Stomach (tissue), 9 donors: ENCODE results near the gene FNBP1. TPM values are rescaled to one million over a fixed set of nuclear protein-coding genes. Genes with fewer than 3 reads are reported as not detected.

Experiments
- DNase-seq, 2 donors: peaks; one replicate each; pipeline versions ENCODE4 v3.0.0 to v3.0.0-alpha.2; 2013 to 2019
- H3K27ac ChIP-seq, 5 donors: fragments of 200-600 bp in 4 of 5; sonication (generic) in 4 of 5; one replicate each; pipeline ENCODE4 v1.5.1; 2013 to 2019; ENCODE audit warnings: mild to moderate bottlenecking in 1 of 5, moderate library complexity in 1 of 5
- H3K27me3 ChIP-seq, 3 donors: fragments of 200-600 bp; sonication (generic); one replicate each; pipeline ENCODE4 v1.5.1; 2017 to 2019; ENCODE audit warnings: mixed run types in 1 of 3
- H3K36me3 ChIP-seq, 4 donors: fragments of 200-600 bp; sonication (generic); 1 replicate in 3 of 4; 2 replicates in 1 of 4; pipeline ENCODE4 v1.5.1; 2016 to 2019
- H3K4me1 ChIP-seq, 4 donors: fragments of 200-600 bp; sonication (generic); one replicate each; pipeline ENCODE4 v1.5.1; 2016 to 2019
- H3K4me3 ChIP-seq, 4 donors: fragments of 200-600 bp; sonication (generic) in 3 of 4; one replicate each; pipeline ENCODE4 v1.5.1; 2016 to 2019; ENCODE audit warnings: mild to moderate bottlenecking in 1 of 4
- H3K9me3 ChIP-seq, 4 donors: fragments of 200-600 bp; sonication (generic); one replicate each; pipeline ENCODE4 v1.5.1; 2016 to 2019
- EP300 ChIP-seq: sonication (generic); formaldehyde crosslinking; IDR thresholded peaks from one replicate; pipeline ENCODE4 v1.6.1; 2017; ENCODE audit warnings: antibody characterized with exemption
- POLR2A ChIP-seq, 4 donors: fragments of 450-650 bp; IDR thresholded peaks; one replicate each; pipeline ENCODE4 v1.6.1; 2016; ENCODE audit warnings: antibody characterized with exemption in 4 of 4, control low read depth in 2 of 4, mild to moderate bottlenecking in 1 of 4, moderate library complexity in 1 of 4
- POLR2AphosphoS5 ChIP-seq, 3 donors: sonication (generic); formaldehyde crosslinking; IDR thresholded peaks; one replicate each; pipeline ENCODE4 v1.6.1; 2016; ENCODE audit warnings: antibody characterized with exemption in 3 of 3
- WGBS, 5 donors: extraction: QIAGEN DNeasy Blood & Tissue Kit in 3 of 5; methylation state at CpG; one replicate each; pipeline versions ENCODE4 v1.1.5 to v1.1.7; 2013 to 2018; 5-methylcytosine and 5-hydroxymethylcytosine counted together
- intact Hi-C: fragments of 100-400 bp; cut with DNase I; formaldehyde crosslinking; loops from one replicate; pipeline ENCODE4 v1.15.1; 2023; ENCODE audit warnings: low total_unique reads
- polyA plus RNA-seq, 3 donors: library from polyadenylated mRNA; stranded (reverse); fragments of 200-250 nt; gene quantifications; one replicate each; pipeline ENCODE4 v1.2.3, GENCODE V29; 2013
- total RNA-seq, 5 donors: library from RNA; depleted of rRNA; stranded (reverse); fragments of >200 nt; gene quantifications; one replicate each; pipeline versions ENCODE4 v1.1.0 to v1.2.3, GENCODE V29; 2014 to 2016
- TF ChIP-seq, protein P1 (sequence below), 7 experiments: fragments of 450-650 bp in 4 of 7; fragments of 200-600 bp in 3 of 7; sonication (generic) in 3 of 7; IDR thresholded peaks; one replicate each; pipeline ENCODE4 v1.5.1; 2016 to 2019; ENCODE audit warnings: antibody characterized with exemption in 7 of 7, control low read depth in 2 of 7, mild to moderate bottlenecking in 1 of 7
- donor health status: healthy with polysubstance abuse.
- donor health status: Bipolar disorder and iron deficiency.
- donor health status: healthy.

The FNBP1 gene
- total and polyA plus RNA-seq, 8 donors = 9.0 to 129 (median 57.3) TPM

DNA sequence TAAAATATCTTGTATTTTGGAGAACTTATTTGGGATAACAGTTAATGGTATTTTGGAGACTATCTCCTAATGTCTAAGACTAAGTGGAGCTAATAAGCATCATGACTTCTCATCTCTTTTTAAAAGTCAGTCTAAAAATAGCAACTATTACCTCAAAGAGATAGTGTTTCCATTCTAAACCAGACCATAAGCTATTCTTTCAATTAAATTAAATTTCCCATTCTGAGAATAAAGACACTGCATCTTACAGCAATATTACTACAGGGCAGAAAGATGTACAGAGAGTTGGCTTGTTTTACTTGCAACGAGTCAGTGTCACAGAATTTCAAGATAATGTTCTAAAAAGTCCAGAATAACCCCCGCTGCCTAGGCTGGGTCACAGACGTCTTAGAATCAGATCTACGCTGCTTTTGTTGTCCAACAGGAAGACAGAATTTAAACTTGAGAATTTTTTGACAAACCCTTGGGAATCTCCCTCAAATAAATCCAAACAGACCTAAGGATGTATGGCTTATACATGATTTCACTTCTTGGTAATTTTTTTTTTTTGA is 108.9 kb downstream of the FNBP1 start:
- intact Hi-C loops = no loop called here
- 60 to 74% (median 70%) methylated on average over 4 of the region's 4 CpGs for WGBS, 5 donors
- peaks cover 30 to 74% (median 52%) of the 10 kb centered on the region in 4 donors for H3K4me1 ChIP-seq
- no peak overlapping the region for H3K4me3 ChIP-seq
- H3K27ac ChIP-seq = peak overlapping the region in 4 of 5 donors; percentile 55 to 78 (median 72)
- DNase-seq = no peak
- no peaks in the 10 kb centered on the region for H3K27me3 ChIP-seq
- no peaks in the 10 kb centered on the region for H3K9me3 ChIP-seq
- H3K36me3 ChIP-seq = peaks cover 0 to 7% (median 3%) of the 10 kb centered on the region in 4 donors
- TF ChIP-seq EP300 = no peak
- no peak for TF ChIP-seq POLR2AphosphoS5 (IDR thresholded peaks at IDR 0.05)
- TF ChIP-seq, protein P1, sequence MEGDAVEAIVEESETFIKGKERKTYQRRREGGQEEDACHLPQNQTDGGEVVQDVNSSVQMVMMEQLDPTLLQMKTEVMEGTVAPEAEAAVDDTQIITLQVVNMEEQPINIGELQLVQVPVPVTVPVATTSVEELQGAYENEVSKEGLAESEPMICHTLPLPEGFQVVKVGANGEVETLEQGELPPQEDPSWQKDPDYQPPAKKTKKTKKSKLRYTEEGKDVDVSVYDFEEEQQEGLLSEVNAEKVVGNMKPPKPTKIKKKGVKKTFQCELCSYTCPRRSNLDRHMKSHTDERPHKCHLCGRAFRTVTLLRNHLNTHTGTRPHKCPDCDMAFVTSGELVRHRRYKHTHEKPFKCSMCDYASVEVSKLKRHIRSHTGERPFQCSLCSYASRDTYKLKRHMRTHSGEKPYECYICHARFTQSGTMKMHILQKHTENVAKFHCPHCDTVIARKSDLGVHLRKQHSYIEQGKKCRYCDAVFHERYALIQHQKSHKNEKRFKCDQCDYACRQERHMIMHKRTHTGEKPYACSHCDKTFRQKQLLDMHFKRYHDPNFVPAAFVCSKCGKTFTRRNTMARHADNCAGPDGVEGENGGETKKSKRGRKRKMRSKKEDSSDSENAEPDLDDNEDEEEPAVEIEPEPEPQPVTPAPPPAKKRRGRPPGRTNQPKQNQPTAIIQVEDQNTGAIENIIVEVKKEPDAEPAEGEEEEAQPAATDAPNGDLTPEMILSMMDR (IDR thresholded peaks at IDR 0.05) = no peak
- no peak for TF ChIP-seq POLR2A (IDR thresholded peaks at IDR 0.05)

DNA sequence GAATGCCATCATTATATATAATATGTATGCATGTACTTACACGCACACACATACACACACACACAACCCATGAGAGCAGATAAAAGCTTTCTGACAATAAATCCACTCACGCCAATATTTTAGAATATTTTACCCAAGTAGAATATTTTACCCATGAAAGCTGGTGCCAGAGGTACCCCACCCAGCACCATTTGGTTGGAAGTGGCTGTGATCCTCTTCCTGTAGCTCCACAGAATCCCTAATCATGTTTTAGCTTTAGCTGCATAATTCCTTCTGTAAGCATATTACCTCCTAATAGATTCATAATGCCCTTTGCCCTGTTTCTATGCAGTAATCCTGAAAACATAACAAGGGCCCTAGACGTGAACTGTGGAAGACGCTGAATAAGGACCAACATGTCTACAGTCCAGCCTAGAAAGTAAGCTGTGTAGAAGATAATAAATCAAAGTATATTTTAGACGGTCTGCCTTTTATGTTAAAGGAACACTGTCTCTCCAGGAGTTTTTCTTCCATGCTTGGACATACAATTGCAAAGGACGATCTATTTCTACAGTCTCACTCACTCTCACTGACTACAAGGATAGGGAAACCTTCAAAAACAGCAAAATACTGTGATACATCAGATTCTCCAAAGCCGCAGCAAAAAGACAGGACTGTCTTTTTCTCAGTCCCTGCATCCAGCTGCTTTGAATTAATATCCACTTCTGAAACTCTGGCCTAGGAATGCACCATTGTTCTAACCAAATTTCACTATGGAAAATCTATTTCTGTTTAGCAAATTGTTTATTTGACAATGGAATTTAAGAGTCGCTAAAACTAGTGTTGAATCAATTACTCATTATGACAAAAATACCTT is 109.6 kb downstream of the FNBP1 start:
- H3K36me3 ChIP-seq = peaks cover 5 to 14% (median 10%) of the 10 kb centered on the region in 4 donors
- 58 to 74% (median 67%) methylated on average over 8 of the region's 8 CpGs for WGBS, 5 donors
- no peak for DNase-seq
- H3K27ac ChIP-seq = peak overlapping the region in 4 of 5 donors; percentile 55 to 78 (median 72)
- H3K27me3 ChIP-seq = no peaks in the 10 kb centered on the region
- intact Hi-C loops = no loop called here
- peaks cover 25 to 67% (median 46%) of the 10 kb centered on the region in 4 donors for H3K4me1 ChIP-seq
- H3K4me3 ChIP-seq = no peak overlapping the region
- no peak for TF ChIP-seq EP300
- no peak for TF ChIP-seq POLR2A (IDR thresholded peaks at IDR 0.05)
- TF ChIP-seq, protein P1 (IDR thresholded peaks at IDR 0.05) = no peak
- no peak for TF ChIP-seq POLR2AphosphoS5 (IDR thresholded peaks at IDR 0.05)
- H3K9me3 ChIP-seq = no peaks in the 10 kb centered on the region

DNA sequence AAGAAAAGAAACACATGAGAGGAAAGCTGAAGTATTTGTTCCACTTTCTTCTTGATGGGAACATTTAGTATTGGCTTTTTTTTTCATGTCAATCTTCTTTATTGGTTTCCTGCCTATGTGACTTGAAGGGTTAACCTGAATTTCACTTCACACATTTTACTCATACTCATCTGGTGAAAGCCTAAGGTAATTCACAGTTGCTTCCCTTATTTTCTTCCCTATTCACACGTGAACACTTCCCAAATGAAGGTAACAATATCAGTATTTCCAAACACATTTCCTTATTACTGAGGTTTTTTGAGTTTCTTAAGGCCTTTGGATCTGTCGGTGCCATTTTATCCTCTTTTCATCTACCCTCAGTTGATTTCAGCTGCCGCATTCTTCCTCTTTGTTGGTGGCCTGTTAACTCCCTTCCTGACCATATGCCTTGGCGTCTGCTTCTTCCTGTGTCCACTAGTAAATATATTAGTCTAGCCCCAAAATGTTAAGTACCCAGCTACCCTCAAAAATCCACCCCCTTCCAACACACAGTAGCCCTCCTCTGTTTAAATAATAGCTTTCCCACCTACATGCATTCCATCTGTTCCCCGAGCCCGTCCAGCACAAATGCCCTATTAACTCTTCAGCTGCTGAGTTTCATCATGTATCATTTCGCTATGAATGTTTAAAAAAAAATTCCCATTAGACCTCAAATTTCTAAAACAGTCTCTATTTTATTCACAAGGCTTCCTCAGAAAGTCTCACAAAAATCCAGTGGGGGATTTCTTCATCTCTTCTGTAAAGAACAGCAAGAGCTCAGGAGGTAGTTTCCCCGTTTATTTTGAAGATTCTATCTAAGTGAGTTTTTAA is 110.5 kb downstream of the FNBP1 start:
- WGBS, 5 donors = 35 to 47% (median 40%) methylated on average over 8 of the region's 8 CpGs
- no peak for DNase-seq
- no peak overlapping the region for H3K4me3 ChIP-seq
- TF ChIP-seq, protein P1 (IDR thresholded peaks at IDR 0.05) = no peak
- TF ChIP-seq POLR2A (IDR thresholded peaks at IDR 0.05) (no peak), EP300 (no peak), POLR2AphosphoS5 (IDR thresholded peaks at IDR 0.05) (no peak)
- intact Hi-C loops = no loop called here
- no peaks in the 10 kb centered on the region for H3K27me3 ChIP-seq
- peaks cover 6 to 22% (median 19%) of the 10 kb centered on the region in 4 donors for H3K36me3 ChIP-seq
- no peaks in the 10 kb centered on the region for H3K9me3 ChIP-seq
- H3K4me1 ChIP-seq = peaks cover 25 to 59% (median 39%) of the 10 kb centered on the region in 4 donors
- H3K27ac ChIP-seq = peak overlapping the region in 4 of 5 donors; percentile 55 to 78 (median 72)

DNA sequence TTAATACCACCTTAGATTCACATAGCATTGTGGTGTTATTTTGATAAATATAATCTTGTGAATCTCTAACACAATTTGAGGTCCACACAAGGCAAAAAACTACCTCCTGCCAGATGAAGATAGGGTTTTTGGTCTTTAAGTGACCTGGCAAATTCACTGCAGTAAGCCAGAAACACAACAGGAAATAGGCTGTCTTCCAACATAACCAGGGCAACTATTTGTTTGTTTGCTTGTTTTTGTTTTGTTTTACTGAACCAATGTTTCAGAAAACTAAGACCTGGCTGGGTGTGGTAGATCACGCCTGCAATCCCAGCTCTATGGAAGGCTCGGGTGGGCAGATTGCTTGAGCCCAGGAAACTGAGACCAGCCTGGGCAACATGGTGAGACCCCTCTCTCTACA is 112.2 kb downstream of the FNBP1 start:
- Histone ChIP-seq H3K27me3 (no peaks in the 10 kb centered on the region), H3K36me3 (peaks cover 19 to 40% (median 37%) of the 10 kb centered on the region in 4 donors), H3K4me3 (no peak overlapping the region), H3K27ac (peak overlapping the region in 1 of 5 donors; percentile 15), H3K4me1 (peaks cover 24 to 52% (median 36%) of the 10 kb centered on the region in 4 donors), H3K9me3 (no peaks in the 10 kb centered on the region)
- DNase-seq = no peak
- intact Hi-C loops = no loop called here
- TF ChIP-seq, protein P1 (IDR thresholded peaks at IDR 0.05) = no peak
- TF ChIP-seq POLR2A (IDR thresholded peaks at IDR 0.05) = no peak
- no peak for TF ChIP-seq POLR2AphosphoS5 (IDR thresholded peaks at IDR 0.05)
- TF ChIP-seq EP300 = no peak
- WGBS, 5 donors = 73 to 89% (median 85%) methylated on average over 2 of the region's 2 CpGs
